A204.1 (cell line): Measurements from ENCODE around the gene GTF2IRD1.
"Not testable (repeated sequence)": the region's sequence is repeated elsewhere in the genome, so short reads cannot be mapped to it uniquely, and the experiment has no call there.

ENCODE experiments used
- FAIRE-seq: peaks from 2 replicates; lab custom pipeline; 2012; peaks lifted over from hg19 to GRCh38; lab: Jason Lieb, UNC

GTF2IRD1 gene

GRCh38 chr7:74467876-74468275 lies 14.2 kb downstream of the GTF2IRD1 start:
- FAIRE-seq = no peak

GRCh38 chr7:74470504-74470903 lies 16.8 kb downstream of the GTF2IRD1 start:
- FAIRE-seq = no peak

GRCh38 chr7:74473116-74473515 lies 19.4 kb downstream of the GTF2IRD1 start:
- FAIRE-seq = no peak

GRCh38 chr7:74474271-74474865 lies 20.7 kb downstream of the GTF2IRD1 start:
- FAIRE-seq = no peak

- no peak for FAIRE-seq
Measured at GRCh38 chr7:74475243-74475986, 21.7 kb downstream of the GTF2IRD1 start.

GRCh38 chr7:74475987-74476350 lies 22.3 kb downstream of the GTF2IRD1 start:
- FAIRE-seq = no peak

GRCh38 chr7:74476626-74477025 lies 22.9 kb downstream of the GTF2IRD1 start:
- FAIRE-seq = no peak

GRCh38 chr7:74478671-74479065 lies 25.0 kb downstream of the GTF2IRD1 start:
- no peak for FAIRE-seq

GRCh38 chr7:74479066-74479781 lies 25.5 kb downstream of the GTF2IRD1 start:
- no peak for FAIRE-seq

- no peak for FAIRE-seq
Measured at GRCh38 chr7:74479961-74480829, 26.5 kb downstream of the GTF2IRD1 start.

- FAIRE-seq = no peak
Measured at GRCh38 chr7:74480861-74481417, 27.2 kb downstream of the GTF2IRD1 start.

- FAIRE-seq = no peak
Measured at GRCh38 chr7:74481458-74482196, 27.9 kb downstream of the GTF2IRD1 start.

- no peak for FAIRE-seq
Measured at GRCh38 chr7:74482197-74482467, 28.4 kb downstream of the GTF2IRD1 start.

GRCh38 chr7:74482629-74483401 lies 29.1 kb downstream of the GTF2IRD1 start:
- FAIRE-seq = no peak

GRCh38 chr7:74483402-74484336 lies 30.0 kb downstream of the GTF2IRD1 start:
- FAIRE-seq = no peak

GRCh38 chr7:74485611-74486010 lies 31.9 kb downstream of the GTF2IRD1 start:
- no peak for FAIRE-seq

GRCh38 chr7:74488518-74489030 lies 34.9 kb downstream of the GTF2IRD1 start:
- not testable (repeated sequence) for FAIRE-seq

GRCh38 chr7:74489997-74490945 lies 36.6 kb downstream of the GTF2IRD1 start:
- FAIRE-seq = no peak
